HG03045 (cell line): ENCODE results near the gene ATP10D.
"Not testable (repeated sequence)": the region's sequence is repeated elsewhere in the genome, so short reads cannot be mapped to it uniquely, and the experiment has no call there.

Experiments
- ATAC-seq: cut with Tn5 transposase; IDR thresholded peaks from one replicate; pipeline ENCODE4 v1.9.1; 2021; ENCODE audit warnings: mild to moderate bottlenecking, moderate library complexity; ENCODE audit not compliant: unreplicated experiment

The ATP10D gene

DNA sequence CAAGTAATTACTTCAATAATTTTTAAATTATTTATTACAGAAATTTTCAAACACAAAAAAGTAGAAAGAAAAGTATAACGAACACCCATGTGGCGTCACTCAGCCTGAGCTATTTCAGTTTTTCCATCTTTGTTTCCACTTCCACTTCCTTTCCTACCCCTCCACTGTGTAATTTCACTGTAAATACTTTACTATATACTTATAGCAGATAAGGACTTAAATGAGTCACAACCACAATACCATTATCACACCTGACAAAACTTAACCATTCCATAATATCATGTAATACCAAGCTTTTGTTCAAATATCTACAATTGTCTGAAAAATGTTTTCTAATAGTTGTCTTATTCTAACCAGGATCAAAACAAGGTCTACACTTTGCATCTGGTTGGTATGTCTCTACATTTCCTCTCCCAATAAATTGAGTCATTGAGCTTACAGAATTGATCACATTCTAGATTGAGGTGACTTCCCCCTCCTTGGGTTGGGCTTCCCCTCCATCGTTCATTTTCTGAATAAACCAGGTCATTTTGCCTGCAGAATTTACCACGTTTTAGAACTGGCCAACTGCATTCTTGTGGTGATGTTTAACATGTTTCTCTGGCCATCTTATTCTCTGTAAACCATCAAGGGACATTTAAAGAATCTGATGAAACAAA lies 48.7 kb downstream of the ATP10D start:
- no peak for ATAC-seq

DNA sequence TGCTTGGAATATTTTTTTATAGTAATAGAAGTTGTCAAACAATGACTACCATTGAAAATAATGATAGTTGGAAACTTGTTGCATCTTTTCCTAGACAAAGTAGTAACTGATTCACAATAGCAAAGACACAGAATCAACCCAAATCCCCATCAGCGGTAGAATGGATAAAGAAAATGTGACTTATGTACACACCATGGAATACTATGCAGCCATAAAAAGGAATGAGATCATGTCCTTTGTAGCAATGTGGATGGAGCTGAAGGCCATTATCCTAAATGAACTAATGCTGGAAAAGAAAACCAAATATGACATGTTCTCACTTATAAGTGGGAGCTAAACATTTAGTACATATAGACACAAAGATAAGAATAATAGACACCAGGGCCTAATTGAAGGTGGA lies 49.7 kb downstream of the ATP10D start:
- ATAC-seq = no peak

DNA sequence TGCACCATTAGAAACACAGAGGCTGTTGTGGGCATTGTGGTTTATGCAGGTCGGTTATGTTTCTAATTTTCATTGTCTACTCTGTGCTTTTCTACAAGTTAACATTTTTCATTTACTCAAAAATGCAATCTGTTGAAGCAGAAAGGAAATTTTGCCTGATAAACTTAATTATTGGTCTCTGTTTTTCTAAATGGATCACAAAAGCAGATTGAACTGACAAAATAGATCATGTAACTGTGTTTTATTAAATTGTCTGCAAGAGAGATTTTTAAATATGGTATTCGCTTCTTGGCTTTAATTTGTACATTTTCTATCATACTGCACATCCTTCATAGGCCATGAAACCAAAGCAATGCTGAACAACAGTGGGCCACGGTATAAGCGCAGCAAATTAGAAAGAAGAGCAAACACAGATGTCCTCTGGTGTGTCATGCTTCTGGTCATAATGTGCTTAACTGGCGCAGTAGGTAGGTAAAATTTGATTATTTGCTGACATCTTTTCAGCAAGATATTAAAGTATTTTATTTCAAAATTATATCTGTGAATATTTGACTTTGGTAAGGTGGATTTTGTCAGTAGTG lies 50.6 kb downstream of the ATP10D start:
- no peak for ATAC-seq

DNA sequence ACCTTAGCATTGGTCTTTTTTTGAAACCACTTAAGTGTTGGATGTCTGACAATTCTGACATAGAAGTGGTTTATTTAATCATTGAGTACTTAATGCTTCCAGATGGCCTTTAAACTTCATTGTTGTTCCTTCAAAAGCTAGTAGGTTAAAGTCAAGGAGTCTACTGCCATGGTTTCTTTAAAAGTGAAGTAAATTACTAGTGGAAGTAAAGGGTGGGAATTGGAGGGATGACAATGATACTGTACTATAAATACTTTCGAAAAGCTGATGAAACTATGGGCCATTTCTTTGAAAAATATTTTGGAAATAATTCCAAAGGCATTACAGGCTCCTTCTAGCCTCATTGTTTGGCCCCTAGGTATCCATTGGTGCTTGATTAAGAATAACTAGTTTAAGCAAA lies 51.9 kb downstream of the ATP10D start:
- ATAC-seq = no peak

DNA sequence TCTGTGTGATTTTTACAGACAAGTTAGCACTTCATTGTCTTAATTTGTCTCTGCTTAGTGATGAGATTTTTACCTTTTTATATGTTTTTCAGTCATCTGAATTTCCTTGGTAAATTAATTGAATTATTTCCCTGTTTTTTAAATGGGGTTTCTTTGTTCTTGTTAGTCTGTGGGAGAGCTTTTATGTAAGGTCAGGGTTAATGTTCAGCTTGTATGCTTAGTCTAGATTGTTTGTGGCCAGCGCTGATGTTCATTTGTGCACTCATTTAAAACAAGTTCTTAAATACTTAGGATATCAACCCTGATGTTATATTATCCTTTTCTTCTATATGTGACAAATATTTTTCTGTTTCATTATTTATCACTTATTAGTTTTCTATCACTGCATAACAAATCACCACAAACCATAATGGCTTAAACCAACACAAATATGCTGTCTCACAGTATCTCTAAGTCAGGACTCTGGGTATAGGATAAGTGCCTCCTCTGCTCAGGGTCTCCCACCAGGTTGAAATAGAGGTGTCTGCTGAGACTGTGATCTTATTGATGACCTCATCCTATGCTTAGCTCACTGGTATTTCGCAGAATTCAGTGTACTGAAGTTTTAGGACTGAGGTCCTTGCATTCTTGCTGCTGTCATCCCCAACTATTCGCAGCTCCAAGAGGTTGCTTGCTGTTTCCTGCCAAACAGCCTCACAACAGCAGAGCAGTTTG lies 53.2 kb downstream of the ATP10D start:
- no peak for ATAC-seq

DNA sequence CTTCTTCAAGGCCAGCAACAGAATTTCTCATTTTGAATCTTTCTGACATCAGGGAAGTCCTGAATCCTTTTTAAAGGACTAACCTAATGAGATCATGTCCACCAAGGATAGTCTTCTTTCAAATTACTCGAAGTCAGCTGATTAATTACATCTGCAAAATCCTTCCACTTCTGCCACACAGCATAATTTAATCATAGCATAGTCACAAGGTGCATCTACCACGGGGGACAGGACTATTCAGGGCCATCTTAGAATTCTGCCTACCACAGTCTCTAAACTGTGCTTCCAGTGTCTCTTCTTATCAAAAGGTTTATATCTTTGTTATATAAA lies 53.7 kb downstream of the ATP10D start:
- no peak for ATAC-seq

DNA sequence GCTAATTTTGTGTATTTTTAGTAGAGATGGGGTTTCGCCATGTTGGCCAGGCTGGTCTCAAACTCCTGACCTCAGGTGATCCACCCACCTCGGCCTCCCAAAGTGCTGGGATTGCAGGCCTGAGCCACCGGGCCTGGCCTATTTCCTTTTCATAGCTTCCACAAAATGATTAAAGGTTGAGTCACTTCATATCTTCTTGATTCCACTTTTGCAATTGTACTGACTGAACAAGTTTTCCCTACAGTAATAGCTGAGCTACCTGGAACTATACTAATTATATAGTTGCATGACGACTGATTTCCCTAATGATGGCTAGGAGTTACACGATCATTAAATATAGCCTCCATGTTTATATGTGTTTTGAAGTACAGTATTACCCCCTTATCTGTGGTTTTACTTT lies 57.6 kb downstream of the ATP10D start:
- ATAC-seq = not testable (repeated sequence)

DNA sequence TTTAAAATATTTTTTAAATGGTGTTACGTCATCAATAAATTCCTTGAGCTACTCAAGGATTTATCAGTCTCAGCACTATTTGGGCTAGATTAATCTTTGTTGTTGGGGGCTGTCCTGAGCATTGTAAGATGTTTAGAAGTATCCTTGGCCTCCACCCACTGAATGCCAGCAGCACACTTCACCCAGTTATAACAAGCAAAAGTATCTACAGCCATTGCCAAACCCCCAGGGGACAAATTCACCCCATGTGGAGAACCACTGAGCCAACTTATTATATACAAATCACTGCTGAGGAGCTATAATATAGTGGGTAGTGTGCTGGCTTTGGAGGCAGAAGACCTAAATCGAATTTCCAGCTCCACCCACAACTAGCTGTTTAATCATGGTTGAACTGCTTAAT lies 58.3 kb downstream of the ATP10D start:
- no peak for ATAC-seq

DNA sequence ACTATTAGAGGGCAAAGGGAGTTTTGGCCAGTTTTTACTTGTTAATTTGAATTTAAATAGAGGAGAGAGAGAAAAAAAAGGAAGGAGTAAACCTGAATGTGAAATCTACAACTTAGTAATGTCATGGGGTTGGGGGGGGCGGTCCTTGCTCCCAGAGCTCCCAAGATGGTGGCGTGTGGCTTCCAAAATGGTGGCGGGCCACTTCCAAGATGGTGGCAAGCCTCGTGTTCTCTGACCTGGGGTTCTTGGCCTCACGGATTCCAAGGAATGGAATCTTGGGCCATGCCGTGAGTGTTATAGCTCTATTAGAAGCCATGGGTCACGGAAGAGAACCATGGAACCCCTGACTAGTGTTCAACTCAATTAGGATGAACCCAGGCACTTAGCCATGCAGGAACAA lies 65.3 kb downstream of the ATP10D start:
- ATAC-seq = not testable (repeated sequence)

DNA sequence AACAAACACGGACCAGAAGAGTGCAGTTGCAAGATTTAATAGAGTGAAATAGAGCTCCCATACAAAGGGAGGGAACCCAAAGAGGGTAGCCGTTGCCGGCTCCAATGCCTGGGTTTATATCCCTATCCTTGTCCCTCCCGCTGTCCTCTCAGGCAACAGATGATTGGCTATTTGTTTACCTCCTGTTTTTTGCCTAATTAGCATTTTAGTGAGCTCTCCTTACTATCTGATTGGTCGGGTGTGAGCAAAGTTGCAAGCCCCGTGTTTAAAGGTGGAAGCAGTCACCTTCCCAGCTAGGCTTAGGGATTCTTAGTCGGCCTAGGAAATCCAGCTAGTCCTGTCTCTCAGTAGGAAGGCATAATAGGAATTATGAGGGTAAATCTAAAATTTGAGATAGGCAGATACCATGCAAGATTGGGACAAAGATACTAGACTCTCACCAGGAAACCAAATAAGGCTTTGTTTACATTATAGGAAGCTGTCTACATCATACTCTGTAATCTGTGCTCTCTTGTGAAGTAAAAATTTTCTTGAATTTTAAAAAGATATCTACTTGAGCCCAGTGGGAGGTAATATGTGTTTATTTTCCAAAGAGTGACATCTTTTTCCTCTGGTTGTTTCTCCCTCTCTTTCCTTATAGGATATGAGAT lies 65.9 kb downstream of the ATP10D start:
- ATAC-seq = no peak

DNA sequence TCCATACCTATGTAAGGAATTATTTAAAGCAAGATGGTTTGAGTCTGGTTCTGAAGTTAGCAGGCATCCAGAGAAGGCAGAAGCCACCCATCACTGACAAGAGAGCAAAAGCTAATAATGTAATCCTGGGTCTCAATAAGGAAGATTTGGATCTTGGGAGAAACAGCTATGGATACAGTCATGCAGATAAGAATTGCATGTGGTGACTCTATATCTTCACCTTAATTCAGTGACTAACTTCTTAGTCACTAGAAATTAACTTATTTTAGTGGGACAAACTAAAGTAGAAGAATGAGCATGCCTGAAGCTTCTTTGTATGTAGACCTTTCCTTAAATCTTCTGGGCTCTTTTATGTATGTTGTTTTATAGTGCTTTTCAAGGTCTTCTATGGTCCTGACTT lies 66.6 kb downstream of the ATP10D start:
- ATAC-seq = no peak

DNA sequence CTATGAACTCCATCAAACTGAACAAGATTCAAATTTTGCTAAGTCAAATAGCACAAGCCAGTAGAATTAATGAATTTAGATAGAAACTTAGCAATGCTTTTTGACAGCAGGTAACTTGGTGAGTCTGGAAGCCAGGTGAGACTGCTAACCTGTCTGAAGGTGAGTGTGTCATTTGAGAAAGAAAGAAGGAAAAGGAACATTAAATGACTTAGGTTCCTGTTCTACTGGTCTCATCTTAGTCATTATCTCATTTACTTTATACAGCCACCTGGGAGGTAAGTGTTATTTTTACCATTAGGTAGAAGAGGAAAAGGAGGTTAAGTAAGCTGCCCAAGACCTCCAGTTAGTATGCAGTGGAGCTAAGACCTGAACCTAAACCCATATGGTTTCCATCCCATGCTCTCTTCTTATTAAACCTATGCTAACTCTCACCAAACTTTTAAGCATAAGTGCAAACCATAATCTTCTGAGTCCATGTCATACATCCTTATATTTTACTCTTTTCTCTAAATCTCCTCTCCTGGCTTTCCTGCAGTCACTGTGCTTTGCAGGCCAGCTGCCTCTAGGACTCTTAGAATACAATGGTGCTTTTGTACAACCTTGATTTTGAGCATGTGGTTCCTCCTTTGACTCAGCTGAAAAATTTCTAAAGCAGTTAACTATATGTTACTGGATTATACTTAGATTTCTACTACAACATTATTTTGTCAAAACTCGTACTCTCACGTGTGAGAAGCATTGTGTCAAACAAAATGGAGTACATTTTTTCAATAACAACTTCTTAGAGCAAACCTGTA lies 68.5 kb downstream of the ATP10D start:
- no peak for ATAC-seq

DNA sequence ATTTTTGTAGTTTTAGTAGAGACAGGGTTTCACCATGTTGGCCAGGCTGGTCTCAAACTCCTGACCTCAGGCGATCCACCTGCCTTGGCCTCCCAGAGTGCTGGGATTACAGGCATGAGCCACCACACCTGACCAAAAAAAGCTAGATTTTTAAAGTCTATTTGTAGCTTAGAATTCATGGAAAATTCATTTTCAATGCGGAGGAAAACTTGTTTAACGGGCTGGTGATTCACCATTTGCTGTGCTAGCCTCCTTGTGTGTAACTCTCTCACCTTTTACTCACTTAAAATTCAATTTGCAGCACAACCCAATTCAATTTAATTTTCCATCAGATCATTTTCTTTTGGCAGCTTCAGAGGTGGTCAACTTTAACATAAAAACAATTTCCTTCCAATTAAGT lies 70.8 kb downstream of the ATP10D start:
- ATAC-seq = not testable (repeated sequence)

DNA sequence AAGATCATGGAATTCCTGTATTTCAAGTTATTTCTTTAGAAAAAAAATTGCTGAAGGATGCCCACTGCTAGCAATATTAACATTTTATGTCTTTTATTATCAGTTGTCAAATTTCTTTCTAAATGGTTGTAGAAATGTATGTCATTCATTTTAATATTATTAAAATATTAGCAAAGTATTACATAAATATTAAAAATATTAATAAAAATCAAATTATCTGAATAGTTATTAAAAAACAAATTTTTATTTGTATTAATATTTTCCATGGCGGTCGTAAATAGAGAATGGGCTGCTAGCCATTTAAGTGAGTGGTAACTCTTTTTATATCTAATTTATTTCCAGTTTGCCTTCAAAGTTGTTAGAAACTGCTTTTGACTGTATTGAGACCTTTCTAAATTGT lies 72.2 kb downstream of the ATP10D start:
- no peak for ATAC-seq

DNA sequence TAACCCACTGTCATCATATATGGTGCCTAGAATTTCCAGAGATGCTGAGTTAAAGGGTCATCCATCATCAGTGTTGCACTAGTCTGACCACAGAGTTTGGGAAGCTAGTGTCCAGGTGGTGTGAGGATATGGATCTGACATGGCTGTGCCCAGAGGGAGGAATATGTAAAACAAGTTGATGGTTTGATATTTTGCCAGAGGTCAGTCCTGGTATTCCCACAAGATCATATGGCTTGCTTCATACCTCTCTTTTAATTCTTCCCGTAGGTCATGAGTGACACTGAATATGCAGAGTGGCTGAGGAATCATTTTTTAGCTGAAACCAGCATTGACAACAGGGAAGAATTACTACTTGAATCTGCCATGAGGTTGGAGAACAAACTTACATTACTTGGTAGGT lies 75.6 kb downstream of the ATP10D start:
- ATAC-seq = no peak

DNA sequence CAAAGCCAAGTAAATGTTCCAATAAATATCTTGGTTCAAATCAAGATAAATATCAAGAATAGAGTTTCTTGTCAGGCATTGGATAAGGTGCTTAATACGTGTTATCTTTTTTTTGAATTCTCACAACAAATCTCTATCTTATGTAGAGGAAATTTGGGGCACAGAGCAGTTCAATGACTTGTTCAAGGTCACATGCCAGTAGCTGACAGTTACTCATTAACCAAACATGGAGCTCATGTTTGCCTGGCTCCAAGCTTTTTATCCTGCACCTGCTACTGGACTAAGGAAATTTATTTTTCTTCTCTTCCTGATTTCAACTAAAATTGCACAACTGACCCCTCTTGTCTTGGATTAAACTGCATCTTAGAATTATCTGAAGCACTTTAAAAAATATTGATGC lies 76.3 kb downstream of the ATP10D start:
- ATAC-seq = no peak

DNA sequence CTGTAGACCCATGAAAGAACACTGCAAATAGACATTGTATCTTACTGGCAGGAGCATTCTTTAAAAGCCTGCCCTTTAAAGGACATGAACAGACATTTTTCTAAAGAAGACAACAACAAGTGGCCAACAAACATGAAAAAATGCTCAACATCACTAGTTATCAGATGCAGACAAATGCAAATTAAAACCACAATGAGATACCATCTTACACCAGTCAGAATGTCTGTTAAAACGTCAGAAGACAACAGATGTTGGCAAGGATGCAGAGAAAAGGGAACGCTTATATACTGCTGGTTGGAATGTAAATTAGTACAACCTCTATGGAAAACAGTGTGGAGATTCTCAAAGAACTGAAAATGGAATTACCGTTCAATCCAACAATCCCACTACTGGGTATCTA lies 77.2 kb downstream of the ATP10D start:
- no peak for ATAC-seq

DNA sequence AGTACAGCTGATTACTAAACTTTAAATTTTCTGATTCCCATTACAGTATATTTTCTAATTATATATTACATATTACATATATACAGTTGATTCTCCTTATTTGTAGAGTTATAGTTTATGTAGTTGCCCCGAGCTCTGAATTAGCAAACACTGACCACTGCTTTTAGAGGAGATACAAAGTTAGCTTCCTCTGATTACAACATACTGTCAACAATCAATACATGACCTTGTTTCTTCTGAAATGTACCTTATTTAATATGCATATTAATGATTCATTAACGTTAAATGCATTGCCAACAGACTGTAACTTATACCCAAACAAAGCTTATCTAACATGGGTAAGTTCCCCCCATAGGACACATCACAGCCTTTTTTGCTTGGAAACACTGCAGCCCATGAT lies 81.5 kb downstream of the ATP10D start:
- ATAC-seq = no peak

DNA sequence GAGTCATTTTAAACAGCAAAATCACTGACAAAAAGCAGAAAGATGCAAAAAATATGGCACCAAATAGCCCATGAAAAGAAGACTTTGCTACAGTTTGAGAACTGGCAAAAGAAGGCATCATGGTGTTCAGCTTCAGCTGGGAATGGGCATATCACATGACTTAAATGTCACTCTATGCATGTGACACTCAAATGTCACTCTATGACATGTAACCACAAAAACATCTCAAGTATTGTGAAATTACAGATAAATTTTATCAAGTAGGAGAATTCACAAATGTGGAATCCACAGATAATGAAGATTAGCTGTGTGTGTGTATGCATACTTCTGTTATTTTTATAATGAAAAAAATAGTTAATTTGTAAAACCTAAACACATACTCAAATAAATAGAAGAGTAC lies 81.9 kb downstream of the ATP10D start:
- ATAC-seq = no peak

DNA sequence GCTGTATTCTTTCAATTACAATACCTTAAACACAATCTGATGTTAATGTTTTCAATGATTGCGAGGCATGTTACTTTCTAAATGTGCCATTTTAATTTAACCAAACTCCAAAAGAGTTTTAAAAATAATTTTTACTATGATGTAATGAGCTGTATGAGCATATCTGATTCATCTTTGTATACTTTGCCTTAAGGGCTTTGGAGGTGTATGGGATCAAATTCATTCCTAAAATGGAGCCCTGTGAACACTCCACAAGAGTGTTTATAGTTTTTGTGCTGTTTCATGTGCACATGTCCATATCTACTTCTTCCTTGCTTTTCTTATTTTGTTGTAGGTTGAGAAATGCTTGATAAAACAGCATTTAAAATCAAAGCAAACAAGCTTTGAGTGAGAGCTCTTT lies 82.4 kb downstream of the ATP10D start:
- no peak for ATAC-seq

DNA sequence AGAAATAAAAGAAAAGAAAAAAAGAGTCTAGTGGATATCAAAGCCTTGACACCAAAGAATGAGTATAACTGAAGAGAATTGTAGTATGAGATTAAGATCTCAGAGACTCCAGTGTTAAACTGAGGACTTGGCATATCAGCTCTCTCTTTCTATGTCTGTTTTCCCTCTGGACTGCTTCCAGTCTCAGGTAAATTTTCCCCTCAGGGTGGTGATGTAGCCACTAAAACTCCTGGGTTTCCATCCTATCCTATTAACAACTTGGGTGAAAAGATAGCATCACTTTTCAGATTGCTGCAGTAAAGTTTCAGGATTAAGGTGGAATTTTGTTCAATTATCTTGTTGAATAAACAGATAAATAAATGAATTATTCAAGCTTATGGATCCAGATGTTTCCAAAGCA lies 85.7 kb downstream of the ATP10D start:
- no peak for ATAC-seq
